ENCODE measurements around the gene ATE1.

The ATE1 gene

DNA sequence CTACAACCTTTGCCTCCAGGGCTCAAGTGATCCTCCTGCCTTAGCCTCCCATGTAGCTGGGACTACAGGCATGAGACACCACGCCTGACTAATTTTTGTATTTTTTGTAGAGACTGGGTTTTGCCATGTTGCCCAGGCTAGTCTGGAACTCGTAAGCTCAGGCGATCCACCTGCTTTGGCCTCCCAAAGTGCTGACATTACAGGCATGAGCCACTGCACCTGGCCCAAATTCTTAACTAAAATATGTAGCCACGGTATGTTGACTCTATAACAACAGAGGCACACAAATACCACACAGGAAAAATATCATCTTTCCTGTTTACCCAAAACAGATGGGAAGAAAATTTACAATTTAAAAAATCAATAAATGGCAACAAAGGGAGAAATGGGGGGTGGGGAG lies 115.8 kb downstream of the ATE1 start:
- H3K9me3 ChIP-seq (ENCODE audit: insufficient read depth, low read length, severe bottlenecking) = no peaks in the 10 kb centered on the region
- no peaks in the 10 kb centered on the region for H4K20me1 ChIP-seq (ENCODE audit: insufficient read depth, low read length)
- H3K9ac ChIP-seq (ENCODE audit: low read depth, low read length) = no peak overlapping the region
- no peaks in the 10 kb centered on the region for H3K79me2 ChIP-seq (ENCODE audit: insufficient read depth, low read length)
- H3K27ac ChIP-seq (ENCODE audit: low read length) = no peak overlapping the region
- no peaks in the 10 kb centered on the region for H3K4me1 ChIP-seq (ENCODE audit: insufficient read depth, low read length)
- H2AFZ ChIP-seq (ENCODE audit: low read depth, low read length) = no peak overlapping the region
- no peak for DNase-seq
- no peak for TF ChIP-seq EZH2 (IDR thresholded peaks at IDR 0.05; ENCODE audit: borderline replicate concordance, low read depth, low read length, severe bottlenecking)
- TF ChIP-seq, protein P1, sequence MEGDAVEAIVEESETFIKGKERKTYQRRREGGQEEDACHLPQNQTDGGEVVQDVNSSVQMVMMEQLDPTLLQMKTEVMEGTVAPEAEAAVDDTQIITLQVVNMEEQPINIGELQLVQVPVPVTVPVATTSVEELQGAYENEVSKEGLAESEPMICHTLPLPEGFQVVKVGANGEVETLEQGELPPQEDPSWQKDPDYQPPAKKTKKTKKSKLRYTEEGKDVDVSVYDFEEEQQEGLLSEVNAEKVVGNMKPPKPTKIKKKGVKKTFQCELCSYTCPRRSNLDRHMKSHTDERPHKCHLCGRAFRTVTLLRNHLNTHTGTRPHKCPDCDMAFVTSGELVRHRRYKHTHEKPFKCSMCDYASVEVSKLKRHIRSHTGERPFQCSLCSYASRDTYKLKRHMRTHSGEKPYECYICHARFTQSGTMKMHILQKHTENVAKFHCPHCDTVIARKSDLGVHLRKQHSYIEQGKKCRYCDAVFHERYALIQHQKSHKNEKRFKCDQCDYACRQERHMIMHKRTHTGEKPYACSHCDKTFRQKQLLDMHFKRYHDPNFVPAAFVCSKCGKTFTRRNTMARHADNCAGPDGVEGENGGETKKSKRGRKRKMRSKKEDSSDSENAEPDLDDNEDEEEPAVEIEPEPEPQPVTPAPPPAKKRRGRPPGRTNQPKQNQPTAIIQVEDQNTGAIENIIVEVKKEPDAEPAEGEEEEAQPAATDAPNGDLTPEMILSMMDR (IDR thresholded peaks at IDR 0.05; ENCODE audit: borderline replicate concordance, extremely low read depth, low read length, poor library complexity, severe bottlenecking) = no peak
- ATAC-seq (ENCODE audit: insufficient read depth, low read depth) = no peak
- H3K36me3 ChIP-seq (ENCODE audit: insufficient read depth, low read length) = peaks cover 8% of the 10 kb centered on the region; the same call in 1 of the 2 replicates
- no peaks in the 10 kb centered on the region for H3K27me3 ChIP-seq (ENCODE audit: insufficient read depth, low read length, poor library complexity)
- no peak overlapping the region for H3K4me3 ChIP-seq (ENCODE audit: low read depth in 1 of 2, low read length in 2 of 2)
- no peak overlapping the region for H3K4me2 ChIP-seq (ENCODE audit: insufficient read depth, low read length)

DNA sequence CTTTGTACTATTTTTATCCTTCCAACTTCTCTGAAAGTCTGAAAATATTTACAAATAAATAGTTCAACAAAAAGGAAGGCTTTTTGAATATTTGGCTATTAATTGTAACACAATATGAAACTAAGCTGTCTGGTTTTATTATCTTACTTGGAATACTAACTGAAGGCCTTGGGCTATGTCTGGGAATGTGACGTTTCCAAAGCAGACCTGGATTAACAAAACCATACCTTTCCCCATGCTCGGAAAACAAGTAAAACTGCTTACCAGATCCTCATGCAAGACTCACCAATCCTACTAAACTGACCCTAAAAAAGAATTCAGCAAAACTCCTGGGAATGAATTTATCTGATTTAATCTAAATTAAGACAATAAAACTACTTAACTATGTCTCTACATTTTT lies 116.4 kb downstream of the ATE1 start:
- Histone ChIP-seq H3K27ac (ENCODE audit: low read length) (no peak overlapping the region), H3K36me3 (ENCODE audit: insufficient read depth, low read length) (peaks cover 7% of the 10 kb centered on the region; the same call in 1 of the 2 replicates), H3K9ac (ENCODE audit: low read depth, low read length) (no peak overlapping the region), H2AFZ (ENCODE audit: low read depth, low read length) (no peak overlapping the region), H4K20me1 (ENCODE audit: insufficient read depth, low read length) (no peaks in the 10 kb centered on the region), H3K4me2 (ENCODE audit: insufficient read depth, low read length) (no peak overlapping the region), H3K79me2 (ENCODE audit: insufficient read depth, low read length) (no peaks in the 10 kb centered on the region), H3K9me3 (ENCODE audit: insufficient read depth, low read length, severe bottlenecking) (no peaks in the 10 kb centered on the region), H3K27me3 (ENCODE audit: insufficient read depth, low read length, poor library complexity) (no peaks in the 10 kb centered on the region), H3K4me3 (ENCODE audit: low read depth in 1 of 2, low read length in 2 of 2) (no peak overlapping the region), H3K4me1 (ENCODE audit: insufficient read depth, low read length) (no peaks in the 10 kb centered on the region)
- TF ChIP-seq EZH2 (IDR thresholded peaks at IDR 0.05; ENCODE audit: borderline replicate concordance, low read depth, low read length, severe bottlenecking) = no peak
- TF ChIP-seq, protein P1 (IDR thresholded peaks at IDR 0.05; ENCODE audit: borderline replicate concordance, extremely low read depth, low read length, poor library complexity, severe bottlenecking) = no peak
- DNase-seq (no peak), ATAC-seq (ENCODE audit: insufficient read depth, low read depth) (no peak)

DNA sequence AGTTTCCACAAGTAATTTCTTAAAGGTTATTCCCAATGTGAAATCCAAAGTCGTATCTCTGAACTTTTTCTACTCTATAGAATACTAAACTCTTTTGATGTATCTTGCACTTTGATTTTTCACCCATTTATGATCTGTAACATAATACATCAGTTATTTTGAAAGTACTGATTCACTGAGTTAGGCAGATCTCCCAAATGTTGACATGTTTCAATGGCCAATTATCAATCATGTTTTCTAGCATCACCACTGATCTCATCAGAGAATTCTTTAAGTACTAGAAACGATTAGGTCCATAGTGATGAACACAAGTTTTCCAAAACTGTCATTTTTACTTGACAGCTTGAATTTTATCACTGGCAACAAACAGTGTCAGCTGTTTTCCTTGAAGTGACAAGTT lies 119.0 kb downstream of the ATE1 start:
- Histone ChIP-seq H3K27ac (ENCODE audit: low read length) (no peak overlapping the region), H3K4me1 (ENCODE audit: insufficient read depth, low read length) (no peaks in the 10 kb centered on the region), H3K9ac (ENCODE audit: low read depth, low read length) (no peak overlapping the region), H3K36me3 (ENCODE audit: insufficient read depth, low read length) (no peaks in the 10 kb centered on the region), H3K4me2 (ENCODE audit: insufficient read depth, low read length) (no peak overlapping the region), H2AFZ (ENCODE audit: low read depth, low read length) (no peak overlapping the region), H3K9me3 (ENCODE audit: insufficient read depth, low read length, severe bottlenecking) (no peaks in the 10 kb centered on the region), H4K20me1 (ENCODE audit: insufficient read depth, low read length) (no peaks in the 10 kb centered on the region), H3K4me3 (ENCODE audit: low read depth in 1 of 2, low read length in 2 of 2) (no peak overlapping the region), H3K79me2 (ENCODE audit: insufficient read depth, low read length) (no peaks in the 10 kb centered on the region), H3K27me3 (ENCODE audit: insufficient read depth, low read length, poor library complexity) (no peaks in the 10 kb centered on the region)
- ATAC-seq (ENCODE audit: insufficient read depth, low read depth) (no peak), DNase-seq (no peak)
- TF ChIP-seq, protein P1 (IDR thresholded peaks at IDR 0.05; ENCODE audit: borderline replicate concordance, extremely low read depth, low read length, poor library complexity, severe bottlenecking) = no peak
- TF ChIP-seq EZH2 (IDR thresholded peaks at IDR 0.05; ENCODE audit: borderline replicate concordance, low read depth, low read length, severe bottlenecking) = no peak

DNA sequence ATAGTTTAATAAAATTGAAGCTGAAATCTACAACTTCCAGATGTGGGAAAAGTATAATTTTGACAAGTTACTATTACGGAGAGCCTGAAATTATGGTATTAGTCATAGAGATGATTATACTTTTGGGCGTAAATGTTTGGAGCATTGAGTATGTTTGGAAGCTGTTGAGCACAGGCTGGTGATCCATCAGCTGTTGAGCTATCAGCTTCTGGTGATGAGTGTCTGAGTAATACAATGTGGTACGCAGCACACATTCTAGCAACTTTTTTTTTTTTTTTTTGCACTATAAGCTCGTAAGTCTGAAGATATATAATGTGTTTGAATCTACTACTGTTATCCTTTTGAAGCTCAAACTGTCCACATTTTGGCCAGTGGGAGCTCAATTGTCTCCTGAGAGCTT lies 123.4 kb downstream of the ATE1 start:
- ATAC-seq (ENCODE audit: insufficient read depth, low read depth) (no peak), DNase-seq (no peak)
- Histone ChIP-seq H3K79me2 (ENCODE audit: insufficient read depth, low read length) (no peaks in the 10 kb centered on the region), H3K4me2 (ENCODE audit: insufficient read depth, low read length) (no peak overlapping the region), H3K27me3 (ENCODE audit: insufficient read depth, low read length, poor library complexity) (no peaks in the 10 kb centered on the region), H3K27ac (ENCODE audit: low read length) (no peak overlapping the region), H3K4me1 (ENCODE audit: insufficient read depth, low read length) (no peaks in the 10 kb centered on the region), H3K9me3 (ENCODE audit: insufficient read depth, low read length, severe bottlenecking) (no peaks in the 10 kb centered on the region), H3K36me3 (ENCODE audit: insufficient read depth, low read length) (no peaks in the 10 kb centered on the region), H4K20me1 (ENCODE audit: insufficient read depth, low read length) (no peaks in the 10 kb centered on the region), H3K9ac (ENCODE audit: low read depth, low read length) (no peak overlapping the region), H2AFZ (ENCODE audit: low read depth, low read length) (no peak overlapping the region), H3K4me3 (ENCODE audit: low read depth in 1 of 2, low read length in 2 of 2) (no peak overlapping the region)
- no peak for TF ChIP-seq EZH2 (IDR thresholded peaks at IDR 0.05; ENCODE audit: borderline replicate concordance, low read depth, low read length, severe bottlenecking)
- TF ChIP-seq, protein P1 (IDR thresholded peaks at IDR 0.05; ENCODE audit: borderline replicate concordance, extremely low read depth, low read length, poor library complexity, severe bottlenecking) = no peak
